NCI-H345 treated with DMSO at 0.1 percent for 48 hours (cell line): Measurements from ENCODE around the gene CBX5.
"Not testable (repeated sequence)": the region's sequence is repeated elsewhere in the genome, so short reads cannot be mapped to it uniquely, and the experiment has no call there.

ENCODE experiments used
- DNase-seq: peaks from one replicate; lab custom pipeline; 2025; ENCODE audit not compliant: unreplicated experiment; lab: John Stamatoyannopoulos, UW

CBX5 gene

GRCh38 chr12:54279632-54280467 is at the start of gene CBX5:
Gene CBX5 (minus strand): TSS chr12:54280122. CDS start chr12:54257650, 22,472 bp downstream.
- DNase-seq = peak; percentile 99

DNA sequence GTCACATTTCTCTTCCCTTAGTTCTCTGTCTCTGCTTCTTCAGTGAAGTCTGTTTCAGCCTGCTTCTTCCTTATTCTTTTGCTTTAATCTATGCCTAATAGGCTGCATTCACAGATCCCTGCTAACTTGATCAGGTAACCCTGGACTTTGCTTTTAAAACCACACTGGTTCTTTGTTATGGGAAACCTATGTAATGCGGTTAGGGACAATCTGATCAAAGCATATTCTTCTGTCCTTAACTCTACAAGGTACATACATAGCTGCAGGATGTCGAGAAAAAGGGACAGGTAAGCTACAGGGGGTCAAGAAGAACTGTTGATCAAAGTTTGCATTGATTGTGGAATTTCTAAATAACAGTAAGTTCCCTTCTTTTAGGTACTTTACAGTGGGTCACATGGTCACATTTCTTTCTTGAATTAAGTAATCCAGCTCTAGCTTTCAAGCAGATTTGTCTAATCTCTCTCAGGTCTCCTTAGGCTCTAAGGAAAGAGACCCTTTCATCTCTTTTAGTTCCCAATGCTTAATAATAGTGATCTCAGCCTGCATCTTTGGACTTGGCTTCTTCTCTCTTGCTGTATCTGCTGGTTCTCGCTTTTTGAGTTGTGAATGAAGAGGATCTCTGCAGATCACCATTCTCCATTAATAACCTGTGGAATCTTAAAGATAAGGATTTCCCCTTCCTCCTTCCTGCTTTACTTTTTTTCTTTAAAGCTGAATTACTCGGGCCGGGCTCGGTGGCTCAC is 48.8 kb upstream of the CBX5 start:
- no peak for DNase-seq

- DNase-seq = not testable (repeated sequence)
Measured at GRCh38 chr12:54325442-54326109, 45.7 kb upstream of the CBX5 start.

- DNase-seq = peak; percentile 99
Measured at GRCh38 chr12:54324617-54325441, 44.9 kb upstream of the CBX5 start, which contains the start of gene COPZ1. Gene COPZ1 (plus strand): TSS chr12:54325131. CDS start chr12:54325164, 33 bp downstream.

- no peak for DNase-seq
Measured at GRCh38 chr12:54321363-54321762, 41.4 kb upstream of the CBX5 start.

DNA sequence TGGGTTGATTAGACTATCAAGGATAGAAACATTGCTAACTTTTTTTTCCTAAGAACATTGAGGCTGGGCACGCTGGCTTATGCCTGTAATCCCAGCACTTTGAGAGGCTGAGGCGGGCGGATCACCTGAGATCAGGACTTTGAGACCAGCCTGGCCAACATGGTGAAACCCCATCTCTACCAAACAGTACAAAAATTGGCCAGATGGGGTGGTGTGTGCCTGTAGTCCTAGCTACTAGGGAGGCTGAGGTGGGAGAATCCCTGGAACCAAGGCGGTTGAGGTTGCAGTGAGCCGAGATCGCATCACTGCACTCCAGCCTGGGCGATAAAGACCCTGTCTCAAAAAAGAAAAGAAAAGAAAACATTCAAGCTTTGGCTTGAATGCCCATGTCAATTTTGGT is 32.4 kb upstream of the CBX5 start:
- not testable (repeated sequence) for DNase-seq

GRCh38 chr12:54311051-54311450 is 31.1 kb upstream of the CBX5 start:
- no peak for DNase-seq

DNA sequence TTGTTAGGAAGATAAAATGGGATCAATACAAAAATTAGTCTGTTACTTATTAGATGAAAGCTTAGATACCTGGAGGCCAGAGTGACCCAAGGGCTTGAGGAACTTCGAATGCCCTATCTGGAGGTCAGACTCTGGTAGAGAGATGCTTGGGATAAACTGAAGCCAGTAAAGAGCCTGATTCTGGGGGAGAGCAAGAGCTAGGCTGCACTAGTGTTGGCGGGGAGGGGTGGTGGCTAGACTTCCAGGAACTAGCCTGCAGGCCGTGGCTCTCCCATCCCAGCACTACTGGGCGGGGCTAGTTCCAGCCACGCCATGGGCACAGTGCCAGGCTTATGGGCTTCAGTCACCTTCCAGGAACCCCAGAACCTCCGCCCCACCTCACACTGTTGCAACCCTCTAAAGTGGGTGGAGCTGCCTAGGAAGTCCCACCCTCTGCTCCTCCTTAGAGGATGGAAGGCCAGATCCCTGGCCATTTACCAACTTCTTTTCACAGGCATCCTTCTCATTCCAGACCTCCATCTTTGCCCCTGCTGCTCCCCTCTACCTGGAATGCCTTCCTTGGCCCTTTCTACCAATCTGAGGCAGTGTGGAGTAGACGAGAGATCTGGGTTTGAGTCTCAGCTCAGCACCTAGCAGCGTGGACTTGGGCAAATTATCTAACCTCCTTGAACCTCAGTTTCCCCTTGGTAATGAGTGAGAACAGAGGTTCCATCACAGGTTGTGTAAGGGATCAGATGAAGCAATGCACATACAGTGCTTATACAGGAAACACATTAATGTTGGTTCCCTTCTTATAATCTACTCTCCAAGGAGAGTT is 27.2 kb upstream of the CBX5 start:
- no peak for DNase-seq

DNA sequence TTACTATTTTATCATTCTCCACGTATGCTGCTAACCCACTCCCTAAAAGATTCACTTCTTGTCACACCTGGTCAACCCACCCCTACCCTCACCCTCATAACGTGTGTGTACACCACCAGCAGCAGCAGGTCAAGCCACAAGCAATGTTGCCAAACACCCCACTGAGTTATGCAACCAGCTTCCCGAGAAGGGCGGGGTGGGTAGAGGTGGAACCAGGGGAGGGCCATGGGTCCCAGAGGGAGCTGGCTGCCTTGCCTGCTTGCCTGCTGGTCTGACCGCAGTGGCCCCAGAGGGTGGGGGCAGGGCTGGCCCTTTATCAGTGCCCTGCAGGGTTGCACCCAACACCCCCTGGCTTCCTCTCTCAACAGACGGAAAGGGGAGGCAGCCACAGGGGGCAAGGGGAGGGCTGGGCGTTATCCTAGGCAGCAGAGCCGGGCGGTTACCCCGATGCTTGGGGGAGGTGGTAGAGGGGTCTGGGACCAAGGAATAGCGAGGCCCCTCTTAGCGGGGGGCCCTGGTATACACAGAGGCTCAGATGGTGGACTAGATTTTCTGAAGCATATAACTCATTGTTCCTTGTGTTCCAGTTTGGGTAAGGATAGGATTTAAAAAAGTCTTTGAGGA is 24.4 kb upstream of the CBX5 start:
- DNase-seq = no peak

DNA sequence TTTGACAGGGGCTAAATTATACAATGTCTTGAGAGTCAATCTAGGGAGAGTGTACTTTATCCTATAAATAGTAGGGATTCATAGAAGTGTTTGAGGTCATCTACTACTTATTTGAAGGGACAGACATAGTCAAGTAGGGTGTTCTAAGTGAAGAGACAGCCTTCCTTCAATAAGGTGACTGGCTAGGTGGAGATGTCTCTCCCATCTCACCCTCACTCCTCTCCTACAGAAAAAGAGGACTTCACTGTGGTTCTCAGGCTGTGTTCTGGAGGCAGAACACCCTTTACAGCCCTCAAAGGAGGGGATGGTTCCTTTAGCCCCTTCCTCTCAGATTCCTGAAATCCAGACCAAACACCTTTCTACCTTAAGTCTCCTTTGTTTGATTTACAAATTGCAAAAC is 23.7 kb upstream of the CBX5 start:
- no peak for DNase-seq

DNA sequence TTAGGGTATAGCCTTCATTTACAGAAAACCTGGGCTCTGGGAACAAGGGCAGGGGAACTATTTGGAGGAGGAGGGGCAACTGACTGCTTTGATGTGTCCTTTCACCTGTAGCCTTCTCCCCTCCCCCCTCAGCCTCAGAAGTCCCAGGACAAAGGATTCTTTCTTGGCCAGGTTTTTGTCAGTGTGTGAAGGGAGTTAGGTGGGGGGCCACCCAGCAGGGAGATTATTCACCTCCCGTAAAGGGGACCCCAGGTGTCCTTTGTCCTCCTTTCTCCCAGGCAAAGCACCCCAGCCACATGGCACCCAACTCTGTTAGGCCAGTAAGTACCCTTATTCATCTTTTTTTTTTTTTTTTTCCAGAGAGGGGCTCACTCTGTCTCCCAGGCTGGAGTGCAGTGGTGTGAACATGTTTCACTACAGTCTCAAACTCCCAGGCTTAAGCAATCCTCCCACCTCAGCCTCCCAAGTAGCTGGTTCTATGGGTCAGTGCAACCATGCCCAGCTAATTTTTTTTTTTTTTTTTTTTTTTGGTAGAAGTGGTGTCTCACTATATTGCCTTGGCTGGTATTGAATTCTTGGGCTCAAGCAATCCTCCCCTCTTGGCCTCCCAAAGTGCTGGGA is 21.6 kb upstream of the CBX5 start:
- DNase-seq = no peak

GRCh38 chr12:54300732-54301427 is 21.0 kb upstream of the CBX5 start, which contains the start of gene NFE2:
Gene NFE2 (minus strand): TSS chr12:54301015. CDS start chr12:54295248, 5,767 bp downstream.
- DNase-seq = peak; percentile 39

DNA sequence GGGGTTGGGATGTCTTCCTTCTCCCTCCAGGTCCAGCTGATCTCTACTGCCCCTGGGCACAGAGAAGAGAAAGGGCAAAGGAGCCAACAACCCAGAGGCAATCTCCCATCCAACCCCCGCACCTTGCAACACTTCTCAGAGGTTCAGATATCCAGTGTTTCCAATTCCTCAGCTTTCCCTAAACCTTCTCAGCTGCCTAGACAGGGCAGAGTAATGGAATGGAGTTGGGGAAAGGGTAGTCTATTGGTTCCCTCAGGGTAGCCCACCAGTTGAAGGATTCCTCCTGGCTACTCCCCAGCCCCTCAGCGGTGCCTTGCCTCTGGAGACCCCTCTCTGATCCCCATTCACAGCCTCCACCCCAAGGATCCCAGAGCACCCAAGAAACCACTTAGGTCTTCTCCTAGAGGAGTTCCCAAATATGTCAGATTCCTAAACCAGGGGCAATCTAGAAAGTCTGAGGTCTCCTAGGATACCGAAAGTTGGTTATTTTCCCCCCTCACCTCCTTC is 20.4 kb upstream of the CBX5 start:
- DNase-seq = no peak

- no peak for DNase-seq
Measured at GRCh38 chr12:54299515-54300224, 19.7 kb upstream of the CBX5 start.

GRCh38 chr12:54298904-54299303 is 19.0 kb upstream of the CBX5 start:
- DNase-seq = no peak

GRCh38 chr12:54296393-54297099 is 16.6 kb upstream of the CBX5 start:
- DNase-seq = no peak
